ENCODE measurements around the gene HMX1. TPM values are rescaled to one million over a fixed set of nuclear protein-coding genes. Genes with fewer than 3 reads are reported as not detected.

HMX1 gene
- total RNA-seq, 1 donor from 2014 or later, result 0.92 TPM

DNA sequence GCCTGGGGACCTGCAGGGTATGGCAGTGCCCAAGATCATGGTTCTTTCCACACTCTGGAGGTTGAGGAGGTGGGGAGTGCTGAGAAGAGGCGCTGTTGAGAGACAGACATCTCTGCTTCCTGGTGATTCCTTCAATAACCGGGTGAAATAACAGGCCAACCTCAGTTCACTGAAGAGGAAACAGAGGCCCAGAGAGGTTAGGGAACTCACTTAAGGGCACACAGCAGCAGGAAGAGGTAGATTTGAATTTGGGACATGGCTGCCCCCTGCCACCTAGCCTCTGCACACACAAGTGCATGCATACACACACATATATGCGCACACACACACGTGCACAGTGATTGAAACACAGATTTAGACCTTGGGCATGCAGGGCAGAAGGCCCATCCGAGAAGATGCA is 24.9 kb upstream of the HMX1 start:
- no peak overlapping the region for H3K4me3 Mint-ChIP-seq
- H3K27ac Mint-ChIP-seq, result no peak overlapping the region
- H3K36me3 Mint-ChIP-seq, result peaks cover 1% of the 10 kb centered on the region
- H3K9me3 Mint-ChIP-seq, result peaks cover 4% of the 10 kb centered on the region
- TF ChIP-seq, protein P1, sequence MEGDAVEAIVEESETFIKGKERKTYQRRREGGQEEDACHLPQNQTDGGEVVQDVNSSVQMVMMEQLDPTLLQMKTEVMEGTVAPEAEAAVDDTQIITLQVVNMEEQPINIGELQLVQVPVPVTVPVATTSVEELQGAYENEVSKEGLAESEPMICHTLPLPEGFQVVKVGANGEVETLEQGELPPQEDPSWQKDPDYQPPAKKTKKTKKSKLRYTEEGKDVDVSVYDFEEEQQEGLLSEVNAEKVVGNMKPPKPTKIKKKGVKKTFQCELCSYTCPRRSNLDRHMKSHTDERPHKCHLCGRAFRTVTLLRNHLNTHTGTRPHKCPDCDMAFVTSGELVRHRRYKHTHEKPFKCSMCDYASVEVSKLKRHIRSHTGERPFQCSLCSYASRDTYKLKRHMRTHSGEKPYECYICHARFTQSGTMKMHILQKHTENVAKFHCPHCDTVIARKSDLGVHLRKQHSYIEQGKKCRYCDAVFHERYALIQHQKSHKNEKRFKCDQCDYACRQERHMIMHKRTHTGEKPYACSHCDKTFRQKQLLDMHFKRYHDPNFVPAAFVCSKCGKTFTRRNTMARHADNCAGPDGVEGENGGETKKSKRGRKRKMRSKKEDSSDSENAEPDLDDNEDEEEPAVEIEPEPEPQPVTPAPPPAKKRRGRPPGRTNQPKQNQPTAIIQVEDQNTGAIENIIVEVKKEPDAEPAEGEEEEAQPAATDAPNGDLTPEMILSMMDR (IDR thresholded peaks at IDR 0.05; ENCODE audit: unreplicated experiment), result no peak
- no peak for DNase-seq (ENCODE audit: low spot score in 2 of 2, unreplicated experiment in 2 of 2)
- H3K4me1 Mint-ChIP-seq, result peaks cover 5% of the 10 kb centered on the region
- peaks cover 82% of the 10 kb centered on the region for H3K27me3 Mint-ChIP-seq (ENCODE audit: low read depth)

DNA sequence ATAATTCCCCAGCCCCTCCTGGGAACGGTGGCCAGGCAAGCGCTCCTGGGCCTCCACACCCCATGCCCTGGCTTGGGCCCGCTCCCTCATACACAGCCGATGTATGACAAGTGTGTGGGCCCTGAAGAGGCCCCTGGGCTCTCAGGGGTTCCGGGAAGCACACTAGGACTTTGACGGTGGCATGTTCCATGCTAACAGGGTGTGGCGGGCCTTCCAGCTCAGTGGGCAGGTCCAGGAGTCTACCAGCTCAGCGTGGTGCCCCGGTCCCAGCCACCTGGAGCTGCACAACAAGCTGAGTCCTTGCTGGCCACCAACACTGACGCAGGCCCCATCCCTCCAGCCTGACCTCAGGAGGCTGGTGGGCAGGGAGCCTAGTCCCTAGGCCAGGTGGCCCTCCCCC is 24.4 kb upstream of the HMX1 start:
- no peak for DNase-seq (ENCODE audit: low spot score in 2 of 2, unreplicated experiment in 2 of 2)
- Mint-ChIP-seq H3K36me3 (no peaks in the 10 kb centered on the region), H3K4me3 (no peak overlapping the region), H3K27me3 (ENCODE audit: low read depth) (peaks cover 85% of the 10 kb centered on the region), H3K4me1 (peaks cover 5% of the 10 kb centered on the region), H3K9me3 (no peaks in the 10 kb centered on the region), H3K27ac (no peak overlapping the region)
- TF ChIP-seq, protein P1 (IDR thresholded peaks at IDR 0.05; ENCODE audit: unreplicated experiment), result no peak

DNA sequence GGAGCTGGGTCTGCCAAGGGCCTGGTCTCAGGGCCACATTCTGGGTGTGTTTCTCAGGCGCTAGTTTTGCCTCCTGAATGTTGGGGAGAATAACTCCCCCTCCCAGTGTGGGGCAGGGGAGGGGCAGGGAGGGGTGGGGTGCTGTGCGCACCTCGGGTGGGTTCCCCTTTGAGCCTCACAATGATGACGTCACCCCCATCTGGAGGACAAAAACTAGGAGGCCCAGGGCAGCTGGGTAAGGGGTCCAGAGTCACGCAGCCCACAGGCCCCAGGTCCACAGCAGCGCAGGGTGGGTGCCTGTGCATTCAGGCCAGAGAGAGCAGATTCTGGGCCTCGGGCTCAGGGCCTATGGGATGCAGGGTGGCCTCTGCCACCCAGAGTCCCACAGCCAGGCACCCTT is 23.7 kb upstream of the HMX1 start:
- Mint-ChIP-seq H3K36me3 (no peaks in the 10 kb centered on the region), H3K27me3 (ENCODE audit: low read depth) (peaks cover 92% of the 10 kb centered on the region), H3K4me1 (peaks cover 5% of the 10 kb centered on the region), H3K9me3 (no peaks in the 10 kb centered on the region), H3K4me3 (no peak overlapping the region), H3K27ac (no peak overlapping the region)
- TF ChIP-seq, protein P1 (IDR thresholded peaks at IDR 0.05; ENCODE audit: unreplicated experiment), result no peak
- no peak for DNase-seq (ENCODE audit: low spot score in 2 of 2, unreplicated experiment in 2 of 2)

DNA sequence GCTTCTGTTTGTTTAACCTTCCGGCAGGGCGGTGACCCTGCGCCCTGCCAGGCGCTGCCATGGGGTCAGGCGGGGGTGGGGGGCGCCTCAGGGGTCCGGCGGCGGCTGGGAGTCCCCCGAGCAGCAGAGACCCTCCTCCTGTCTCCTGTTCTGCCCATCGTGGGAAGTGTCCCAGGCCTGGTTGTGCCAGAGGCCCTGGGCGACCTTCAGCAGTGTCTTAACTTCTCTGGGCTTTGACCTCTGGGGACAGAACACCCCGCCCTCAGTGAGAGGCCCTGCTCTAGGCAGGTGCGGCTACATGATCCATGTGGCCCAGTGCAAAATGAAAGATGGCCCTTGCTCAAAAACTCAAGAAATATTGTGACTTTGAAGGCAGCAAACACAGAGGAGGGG is 22.8 kb upstream of the HMX1 start:
- H3K9me3 Mint-ChIP-seq, result no peaks in the 10 kb centered on the region

DNA sequence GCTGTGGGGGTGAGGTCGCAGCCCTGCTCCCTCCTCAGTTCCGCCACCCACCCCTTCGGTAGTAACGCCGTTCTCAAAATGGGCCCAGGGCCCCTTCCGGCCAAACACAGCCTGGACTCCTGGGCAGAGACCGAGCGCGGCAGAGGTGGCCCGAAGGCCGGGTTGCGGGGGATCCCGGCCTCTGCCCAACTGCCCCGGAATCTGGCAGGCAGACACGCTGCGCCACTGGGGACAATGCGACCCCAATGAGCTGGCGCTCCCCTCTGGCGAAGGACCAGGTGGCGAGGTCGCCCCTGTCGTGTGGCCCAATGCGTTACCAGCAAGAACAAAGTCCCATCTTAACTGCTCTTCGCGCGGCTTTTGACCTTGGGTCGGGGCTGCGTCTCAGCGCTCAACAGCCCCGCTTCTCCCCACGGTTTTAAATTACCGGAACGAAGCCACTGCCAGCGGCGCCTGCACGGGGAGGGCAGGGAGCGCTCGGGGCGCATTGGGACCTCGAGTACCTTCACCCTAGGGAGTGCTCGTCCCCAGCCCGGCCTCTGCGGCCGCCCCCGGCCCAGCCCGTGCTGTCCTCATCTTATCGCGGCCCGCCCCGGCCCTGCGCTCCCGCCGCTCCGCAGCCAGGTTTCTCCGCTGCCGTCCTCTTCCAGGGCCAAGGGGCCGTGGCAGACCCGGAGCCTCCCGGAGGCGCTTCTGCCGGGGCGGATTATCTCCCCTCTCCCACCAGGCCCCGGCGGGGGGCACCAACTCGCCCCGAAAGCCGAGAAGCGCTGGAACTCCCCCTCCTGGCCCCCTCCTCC is 22.2 kb upstream of the HMX1 start:
- peak overlapping the region; percentile 31 for H3K4me3 Mint-ChIP-seq
- TF ChIP-seq, protein P1 (IDR thresholded peaks at IDR 0.05; ENCODE audit: unreplicated experiment), result no peak
- peaks cover 5% of the 10 kb centered on the region for H3K4me1 Mint-ChIP-seq
- H3K36me3 Mint-ChIP-seq, result no peaks in the 10 kb centered on the region
- no peak for DNase-seq (ENCODE audit: low spot score in 2 of 2, unreplicated experiment in 2 of 2)
- H3K27me3 Mint-ChIP-seq (ENCODE audit: low read depth), result peaks cover 98% of the 10 kb centered on the region
- no peaks in the 10 kb centered on the region for H3K9me3 Mint-ChIP-seq
- H3K27ac Mint-ChIP-seq, result no peak overlapping the region

More for the DNA sequence above, 22.8 kb upstream of the HMX1 start:
- DNase-seq (ENCODE audit: low spot score in 2 of 2, unreplicated experiment in 2 of 2), result no peak
- Mint-ChIP-seq H3K36me3 (no peaks in the 10 kb centered on the region), H3K4me1 (peaks cover 5% of the 10 kb centered on the region), H3K27me3 (ENCODE audit: low read depth) (peaks cover 93% of the 10 kb centered on the region), H3K27ac (no peak overlapping the region), H3K4me3 (no peak overlapping the region)
- TF ChIP-seq, protein P1 (IDR thresholded peaks at IDR 0.05; ENCODE audit: unreplicated experiment), result no peak
